ENCODE results near the gene GRID1. TPM values are rescaled to one million over a fixed set of nuclear protein-coding genes. Genes with fewer than 3 reads are reported as not detected.
"Not testable (repeated sequence)": the region's sequence is repeated elsewhere in the genome, so short reads cannot be mapped to it uniquely, and the experiment has no call there.

Gene GRID1
- total RNA-seq, 1 donor from 2014 or later = 0.20 TPM

DNA sequence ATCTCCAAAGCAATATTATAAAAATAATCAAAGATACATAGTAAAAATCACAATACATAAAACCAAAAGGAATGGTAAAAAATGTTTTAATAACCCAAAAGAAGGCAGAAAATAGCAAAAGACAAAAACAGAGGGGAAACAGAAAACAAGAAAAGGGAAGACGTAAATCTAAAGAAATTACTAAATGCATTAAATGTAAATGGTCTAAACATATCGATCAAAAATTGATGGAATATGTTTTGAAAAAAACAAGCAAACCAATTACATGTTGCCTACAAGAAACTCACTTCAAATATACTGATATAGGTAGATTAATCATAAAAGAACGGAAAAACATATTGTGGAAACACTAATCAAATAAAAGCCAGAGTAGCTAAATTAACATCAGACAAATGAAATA is 369.1 kb downstream of the GRID1 start:
- DNase-seq (ENCODE audit: low read depth) = no peak

DNA sequence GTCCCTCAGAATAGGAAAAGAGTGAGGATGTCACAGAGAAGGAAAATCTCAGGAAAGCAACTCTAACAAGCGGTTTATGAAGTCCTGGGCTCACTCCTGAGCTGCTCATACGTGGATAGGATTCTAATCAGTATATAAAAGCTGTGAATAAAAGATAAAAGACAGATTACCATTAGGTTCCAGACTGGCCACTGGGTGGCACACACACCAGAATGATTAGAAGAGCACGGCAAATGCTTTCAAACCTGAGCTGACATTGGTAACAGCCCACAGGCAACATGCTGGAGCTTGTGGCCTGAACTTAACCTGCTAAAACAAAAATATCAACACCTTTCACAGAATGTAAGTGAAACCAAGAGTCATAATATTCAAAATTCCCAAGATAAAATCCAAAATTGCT is 370.8 kb downstream of the GRID1 start:
- peak; percentile 21 for DNase-seq (ENCODE audit: low read depth)

DNA sequence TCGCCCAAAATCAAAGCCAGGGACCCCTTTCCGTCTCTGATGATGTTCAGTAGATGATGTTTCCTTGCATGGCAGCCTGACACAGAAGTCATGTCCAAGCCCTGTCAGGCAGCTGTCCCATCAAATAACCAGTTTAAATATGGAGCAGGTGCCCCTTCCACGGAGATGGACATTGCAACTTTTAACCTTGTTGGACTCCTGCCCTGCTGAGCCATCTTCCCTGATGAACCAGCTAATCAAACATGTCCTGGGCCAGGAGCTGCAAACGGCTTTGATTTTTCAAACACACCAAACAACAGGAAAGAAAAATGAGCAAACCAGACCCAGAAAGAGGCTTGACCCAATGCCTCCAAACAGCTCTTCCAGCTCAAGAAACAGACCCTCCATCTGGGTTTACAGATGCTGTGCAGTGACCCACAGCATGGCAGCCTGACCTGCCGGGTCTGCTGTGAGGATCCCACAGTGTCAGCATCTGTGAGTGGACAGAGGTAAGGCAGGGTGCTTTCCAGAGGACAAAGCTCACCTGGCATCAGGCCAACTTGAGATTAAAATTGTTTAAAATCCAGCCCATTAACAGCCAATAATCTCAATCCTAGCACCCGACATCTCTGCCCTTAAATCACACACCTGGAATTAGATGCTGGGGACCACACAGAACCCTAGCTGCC is 372.6 kb downstream of the GRID1 start:
- no peak for DNase-seq (ENCODE audit: low read depth)

DNA sequence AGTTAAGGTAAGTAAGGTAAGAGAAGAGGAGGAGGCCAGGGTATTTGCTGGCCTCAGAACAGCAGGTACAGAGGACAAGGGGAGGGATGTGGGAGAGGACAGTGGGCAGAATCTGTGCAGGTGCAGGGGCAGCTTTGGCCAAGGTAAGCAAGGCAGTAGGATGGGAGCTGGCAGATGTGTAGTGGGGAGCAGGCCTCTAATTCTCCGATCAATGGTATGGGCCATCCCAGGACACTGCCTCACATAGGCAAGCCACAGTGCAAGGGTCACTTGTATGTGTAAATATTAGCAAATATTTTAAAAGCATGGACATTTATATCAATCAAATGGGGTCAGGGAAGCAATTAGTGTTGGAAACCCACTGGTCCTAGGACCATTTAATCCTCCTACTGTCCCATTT is 373.5 kb downstream of the GRID1 start:
- DNase-seq (ENCODE audit: low read depth) = no peak

DNA sequence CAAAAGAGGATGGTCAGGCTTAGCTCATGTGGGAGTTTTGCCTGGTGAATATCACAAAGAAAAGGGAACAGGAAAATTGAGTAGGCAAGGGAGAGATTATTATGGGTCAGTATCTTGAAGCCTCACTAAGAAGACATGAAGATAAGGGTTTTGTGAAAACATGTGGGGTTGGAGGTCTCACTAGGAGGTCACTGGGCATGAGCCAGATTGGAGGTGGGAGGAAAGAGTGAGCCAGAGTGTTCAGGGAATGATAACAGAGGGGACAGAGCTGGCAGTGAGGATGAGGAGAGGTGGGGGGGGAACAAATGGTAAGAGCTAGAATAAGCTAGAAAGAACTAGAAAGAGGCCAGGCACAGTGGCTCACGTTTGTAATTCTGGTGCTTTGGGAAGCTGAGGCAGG is 374.3 kb downstream of the GRID1 start:
- DNase-seq (ENCODE audit: low read depth) = no peak

DNA sequence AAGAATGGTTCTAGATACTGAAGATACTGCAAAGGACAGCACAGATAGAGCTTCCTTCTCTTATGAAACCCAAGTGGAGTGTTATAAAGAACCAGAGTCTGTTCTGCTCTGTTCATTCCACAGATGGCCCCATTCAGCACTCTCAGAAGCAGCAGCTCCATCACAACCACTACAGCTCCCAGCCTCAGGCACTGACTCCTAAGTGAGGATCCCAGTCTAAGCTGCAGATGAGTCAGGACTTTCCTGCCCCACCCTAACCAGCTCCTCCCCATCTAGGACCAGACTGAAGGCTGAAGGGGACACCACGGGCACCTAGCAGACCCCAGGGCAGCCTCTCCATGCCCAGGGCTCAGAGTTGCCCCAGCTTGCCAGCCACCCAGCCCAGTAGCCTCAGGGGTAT is 379.8 kb downstream of the GRID1 start:
- no peak for DNase-seq (ENCODE audit: low read depth)

DNA sequence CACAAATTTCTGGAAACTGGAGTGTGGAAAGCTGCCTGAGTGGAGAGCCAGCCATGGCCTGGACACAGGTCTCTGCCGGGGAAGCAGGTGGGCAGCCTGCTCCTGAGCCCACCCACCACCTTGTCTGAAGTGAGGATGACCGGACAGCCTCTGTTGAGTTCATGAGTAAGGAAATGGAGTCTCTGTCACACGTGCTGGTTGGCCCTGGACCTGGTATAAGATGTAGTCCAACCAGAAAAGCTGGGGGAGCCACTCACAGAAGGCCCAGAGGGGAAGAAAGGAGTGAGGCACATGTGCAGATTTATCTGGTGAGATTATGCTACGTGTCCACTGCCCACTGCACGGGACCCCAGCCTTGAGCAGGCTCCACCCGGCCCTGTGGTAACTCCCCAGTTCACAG is 383.5 kb downstream of the GRID1 start:
- no peak for DNase-seq (ENCODE audit: low read depth)

DNA sequence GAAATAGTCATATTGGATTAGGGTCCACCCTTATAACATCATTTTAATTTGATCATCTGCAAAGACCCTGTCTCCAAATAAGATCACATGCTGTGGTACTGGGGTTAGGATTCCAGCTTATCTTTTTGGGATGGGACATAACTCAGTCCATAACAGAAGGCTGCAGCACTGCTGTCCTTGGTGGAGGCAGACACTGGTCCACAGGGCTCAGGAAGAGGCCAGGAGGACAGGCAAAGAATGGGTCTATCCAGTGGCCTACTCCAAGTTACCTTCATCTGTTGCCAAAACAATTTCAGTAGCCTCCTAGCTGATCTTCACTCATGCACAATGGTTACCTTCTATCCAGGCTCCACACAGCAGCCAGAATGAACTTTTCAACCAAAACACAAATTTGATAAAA is 387.0 kb downstream of the GRID1 start:
- DNase-seq (ENCODE audit: low read depth) = no peak

DNA sequence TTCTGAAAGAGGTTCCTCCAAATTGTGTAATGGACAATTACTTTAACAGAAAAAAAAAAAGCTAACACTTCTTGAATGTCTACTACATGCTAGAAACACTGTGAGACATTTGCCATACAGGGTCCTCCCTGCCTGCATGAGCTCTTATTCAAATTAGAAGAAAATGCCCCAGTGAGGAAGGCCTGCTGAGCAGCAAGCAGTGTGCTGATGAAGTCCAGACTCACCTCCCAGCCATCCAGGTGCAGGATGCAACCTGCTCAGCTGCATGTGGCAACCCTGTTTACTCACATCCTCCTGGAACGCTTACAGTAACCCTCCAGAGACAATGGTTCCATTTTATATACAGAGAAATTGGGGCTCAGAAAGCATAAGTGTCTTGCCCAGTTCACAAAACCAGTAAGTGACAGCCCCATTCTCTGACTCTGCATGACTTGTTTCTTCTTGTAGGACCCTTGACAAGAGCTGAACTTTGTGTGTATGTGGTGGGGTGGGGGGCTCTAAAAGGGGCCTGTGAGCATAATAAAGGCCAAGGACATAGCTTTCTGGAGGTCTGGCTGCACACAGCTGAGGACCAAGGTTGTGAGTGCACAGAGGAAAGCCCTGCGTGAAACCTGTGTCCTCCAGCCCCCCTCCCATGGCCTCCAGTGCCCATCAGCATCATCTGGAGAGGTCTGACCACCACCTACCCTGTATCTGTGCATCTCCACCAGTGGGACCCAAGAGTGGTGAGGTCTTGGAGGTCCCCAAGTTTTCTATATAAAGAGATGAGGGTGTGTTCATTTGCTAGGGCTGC is 387.8 kb downstream of the GRID1 start:
- DNase-seq (ENCODE audit: low read depth) = no peak

DNA sequence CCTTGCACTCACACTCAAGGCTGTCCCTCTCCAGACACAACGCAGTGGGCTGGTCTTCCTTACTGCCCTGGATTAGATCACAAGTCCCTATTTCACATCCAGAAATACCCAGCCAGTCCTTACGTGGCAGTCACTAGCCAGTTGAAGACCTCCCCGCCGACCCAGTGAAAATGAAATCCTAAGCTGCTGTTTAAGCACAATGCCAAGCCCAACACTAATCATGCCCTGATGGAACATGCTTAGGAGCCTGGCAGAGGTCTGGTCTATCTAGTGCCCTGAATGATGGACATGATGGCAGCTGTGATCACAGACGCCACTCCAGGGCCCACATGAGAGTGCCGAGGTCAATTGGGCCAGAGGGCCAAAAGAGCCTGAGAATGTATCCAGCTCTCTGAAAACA is 389.0 kb downstream of the GRID1 start:
- DNase-seq (ENCODE audit: low read depth) = no peak

DNA sequence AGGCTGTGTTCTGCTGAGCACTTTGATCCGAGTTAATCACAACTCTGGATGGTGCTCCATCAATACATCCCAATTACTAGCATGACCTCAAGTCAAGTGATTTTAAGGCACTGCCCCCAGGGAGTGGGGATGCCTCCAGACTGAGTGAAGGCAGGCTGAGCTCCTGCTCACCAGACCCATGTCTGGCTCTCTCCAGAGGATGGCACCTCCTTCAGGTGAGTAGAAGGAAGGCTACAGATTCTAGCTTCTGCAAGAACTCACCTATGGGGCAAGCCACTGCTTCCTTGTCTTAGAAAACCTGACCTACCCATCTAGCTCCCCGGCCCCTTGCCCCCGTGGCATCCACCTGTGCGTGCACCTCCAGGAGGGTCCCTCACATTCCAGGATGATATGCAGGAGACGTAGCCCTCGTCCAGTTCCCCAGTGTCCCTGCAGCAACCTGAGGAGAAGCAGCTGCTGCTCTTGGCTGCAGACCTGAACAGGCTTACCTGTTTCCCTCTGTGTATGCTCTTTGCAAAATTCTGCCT is 390.3 kb downstream of the GRID1 start:
- no peak for DNase-seq (ENCODE audit: low read depth)

DNA sequence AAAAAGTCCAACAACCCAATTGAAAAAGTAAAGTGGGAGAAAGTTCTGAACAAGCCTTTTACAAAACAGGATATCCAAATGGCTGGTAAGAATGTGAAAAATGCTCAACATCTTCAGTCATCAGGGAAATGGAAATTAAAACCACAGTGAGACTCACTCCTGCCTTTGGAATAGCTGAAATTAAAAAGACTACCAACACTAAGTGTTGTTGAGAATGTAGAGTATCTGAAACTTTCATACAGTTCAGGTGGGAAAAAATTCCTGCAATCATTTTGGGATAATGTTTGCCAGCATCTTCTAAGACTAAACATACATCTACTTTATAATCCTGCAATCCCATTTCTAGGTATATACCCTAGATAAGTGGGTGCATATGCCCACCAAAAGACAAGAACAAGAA is 395.1 kb downstream of the GRID1 start:
- DNase-seq (ENCODE audit: low read depth) = no peak

DNA sequence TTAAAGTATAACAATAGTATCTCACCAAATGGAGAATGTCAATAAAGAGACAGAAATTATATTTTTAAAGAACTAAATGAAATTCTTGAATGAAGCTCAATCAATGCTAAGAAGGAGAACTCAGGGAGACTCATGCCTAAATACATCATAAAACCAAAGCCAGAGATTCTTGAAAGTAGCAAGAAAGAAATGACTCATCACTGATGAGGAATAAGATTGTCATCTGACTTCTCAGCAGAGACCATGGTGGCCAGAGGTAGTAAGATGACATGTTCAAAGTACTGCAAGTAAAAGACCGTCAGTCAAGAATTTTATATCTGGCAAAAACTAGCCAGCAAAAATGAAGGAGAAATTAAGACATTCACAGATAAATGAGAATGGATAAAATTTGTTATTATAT is 399.0 kb downstream of the GRID1 start:
- no peak for DNase-seq (ENCODE audit: low read depth)

DNA sequence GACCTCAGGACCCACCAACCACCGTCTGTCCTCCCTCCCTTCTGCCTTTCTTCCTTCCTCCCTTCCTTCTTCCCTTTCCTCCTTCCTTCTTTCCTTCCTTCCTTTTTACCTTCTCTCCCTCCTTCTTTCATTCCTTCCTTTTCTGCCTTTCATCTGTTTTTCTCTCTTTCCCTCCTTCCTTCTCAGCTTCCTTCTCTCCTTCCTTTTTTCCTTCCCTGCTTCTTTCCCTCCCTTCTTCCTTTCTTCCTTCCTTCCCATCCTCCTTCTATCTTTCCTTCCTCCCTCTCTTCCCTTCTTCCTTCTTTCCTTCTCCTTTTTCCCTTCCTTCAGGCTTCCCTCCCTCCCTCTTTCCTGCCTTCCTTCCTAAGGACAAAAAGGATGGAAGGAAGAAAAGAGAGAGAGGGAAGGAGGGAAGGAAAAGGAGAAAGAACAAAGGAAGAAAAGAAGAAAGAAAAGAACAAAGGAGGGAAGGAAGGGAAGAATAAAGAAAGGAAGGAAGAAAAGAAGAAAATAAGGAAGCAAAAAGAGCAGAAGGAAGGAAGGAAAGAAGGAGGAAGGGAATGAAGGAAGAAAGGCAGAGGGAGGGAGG is 405.0 kb downstream of the GRID1 start:
- no peak for DNase-seq (ENCODE audit: low read depth)

DNA sequence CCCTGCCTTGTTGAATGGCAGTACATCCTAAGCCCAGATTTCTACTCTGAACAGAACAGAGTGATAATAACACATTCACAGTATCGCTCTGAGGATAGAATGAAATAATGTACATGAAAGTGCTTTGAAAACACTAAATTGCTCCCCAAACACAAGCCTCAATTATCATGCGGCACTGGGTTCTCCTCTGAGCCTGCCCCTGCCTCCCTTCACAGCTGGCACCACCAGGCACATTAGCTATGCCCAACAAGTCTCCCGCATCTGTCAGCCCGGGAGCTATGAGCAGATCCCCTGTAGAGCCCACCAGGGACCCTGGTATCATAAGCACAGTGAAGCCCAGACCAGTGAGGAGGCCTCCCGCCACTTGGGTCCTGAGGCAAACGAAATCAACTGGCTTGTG is 405.5 kb downstream of the GRID1 start:
- no peak for DNase-seq (ENCODE audit: low read depth)

DNA sequence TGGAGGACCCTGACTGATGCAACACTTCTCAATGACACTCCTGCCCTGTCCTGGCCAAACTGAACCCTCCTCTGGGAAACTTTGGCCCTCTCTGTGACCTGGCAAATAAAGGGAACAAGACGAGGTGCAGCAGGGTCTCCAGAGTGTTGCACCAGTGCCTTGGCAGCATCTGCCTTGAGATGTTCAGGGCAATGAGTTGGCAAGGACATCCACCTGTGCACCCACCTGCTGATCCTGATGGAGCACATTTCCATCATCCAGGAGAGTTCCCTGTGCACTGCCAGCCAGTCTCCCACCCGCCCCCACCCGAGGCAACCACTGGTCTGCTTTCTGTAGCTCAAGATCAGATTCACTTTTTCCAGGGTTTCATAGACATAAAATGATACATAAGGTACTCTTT is 407.4 kb downstream of the GRID1 start:
- no peak for DNase-seq (ENCODE audit: low read depth)

DNA sequence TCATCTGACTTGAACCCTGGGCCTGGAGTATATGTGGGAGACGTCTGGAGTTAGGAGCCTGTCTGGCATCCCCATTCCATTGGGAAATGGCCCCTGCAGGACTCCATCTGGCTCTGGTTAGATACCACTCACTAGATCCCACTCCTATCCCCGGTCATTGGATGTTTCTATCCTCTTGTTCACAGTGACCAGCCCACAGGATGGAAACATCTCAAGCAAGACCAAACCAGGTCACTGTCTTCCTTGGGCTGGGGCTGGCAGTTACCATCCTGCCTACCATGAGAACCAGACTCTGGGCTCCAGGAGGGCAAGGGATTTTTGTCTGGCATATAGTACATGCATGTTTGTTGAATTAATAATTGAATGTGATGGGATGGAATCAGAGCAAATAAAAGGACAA is 415.7 kb downstream of the GRID1 start:
- no peak for DNase-seq (ENCODE audit: low read depth)

DNA sequence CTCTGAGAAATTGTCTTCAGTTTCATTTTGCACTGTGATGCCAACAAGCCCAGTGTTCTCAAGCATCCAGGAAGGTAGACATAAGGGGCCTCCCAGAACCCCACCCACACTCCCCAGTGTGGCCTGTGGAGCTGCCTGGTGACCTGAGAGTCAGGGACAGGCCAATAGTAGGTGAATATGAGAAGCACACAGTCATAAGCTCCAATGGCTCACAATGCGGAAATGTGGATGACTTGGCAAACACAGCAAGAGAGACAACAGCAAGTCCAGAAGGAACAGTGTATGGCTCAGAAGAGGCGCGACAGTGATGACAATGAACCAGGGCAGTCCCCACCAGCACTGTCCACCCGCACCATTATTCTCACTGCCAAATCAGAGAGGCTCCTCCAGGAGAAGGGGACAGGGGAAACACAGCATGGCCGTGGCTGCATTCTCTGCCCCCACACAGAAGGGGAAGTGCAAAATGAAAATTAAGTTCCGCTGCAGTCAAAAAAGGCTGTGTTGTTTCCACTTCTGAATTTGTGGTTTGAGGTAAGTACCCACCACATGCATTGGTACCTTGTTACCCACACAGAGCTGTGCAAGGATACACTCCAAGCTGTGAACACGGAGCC is 419.8 kb downstream of the GRID1 start:
- no peak for DNase-seq (ENCODE audit: low read depth)

DNA sequence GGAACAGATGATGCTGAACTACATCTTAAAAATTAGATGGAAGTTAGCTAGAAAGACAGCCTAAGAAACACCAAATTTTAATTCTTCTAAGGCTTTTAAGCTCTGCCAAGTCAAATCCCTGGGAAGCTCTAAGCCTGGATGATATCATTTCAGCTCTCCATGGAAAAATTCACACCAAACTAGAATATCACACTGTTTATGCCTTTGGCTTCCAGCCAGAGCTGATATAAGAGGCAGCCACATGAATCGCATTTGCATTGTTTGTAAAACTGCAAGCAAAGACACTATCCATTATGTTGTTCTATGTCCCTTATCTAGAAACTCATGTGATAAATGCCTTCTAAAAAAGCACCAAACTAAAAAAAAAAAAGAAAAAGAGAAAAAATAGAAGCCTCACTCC is 430.4 kb downstream of the GRID1 start:
- DNase-seq (ENCODE audit: low read depth) = no peak

DNA sequence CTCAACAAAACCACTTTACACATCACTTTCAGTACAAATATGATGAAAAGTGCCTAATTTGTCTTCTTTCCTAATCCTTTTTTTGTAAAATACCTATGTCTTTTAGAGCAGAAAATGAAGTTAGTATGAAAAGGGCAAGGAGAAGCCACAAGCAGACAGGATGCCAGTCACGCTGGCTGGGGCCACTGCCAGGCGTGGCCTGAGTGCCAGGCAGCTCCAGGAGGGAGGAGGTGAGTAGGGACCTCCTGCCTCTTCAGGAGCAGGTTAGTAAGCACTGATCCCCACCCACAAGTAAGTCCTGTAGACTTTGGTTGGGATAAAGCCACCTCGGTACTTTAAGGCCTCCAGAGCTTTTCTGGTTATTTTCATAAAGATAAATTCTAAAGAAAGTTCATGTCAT is 432.0 kb downstream of the GRID1 start:
- DNase-seq (ENCODE audit: low read depth) = no peak

DNA sequence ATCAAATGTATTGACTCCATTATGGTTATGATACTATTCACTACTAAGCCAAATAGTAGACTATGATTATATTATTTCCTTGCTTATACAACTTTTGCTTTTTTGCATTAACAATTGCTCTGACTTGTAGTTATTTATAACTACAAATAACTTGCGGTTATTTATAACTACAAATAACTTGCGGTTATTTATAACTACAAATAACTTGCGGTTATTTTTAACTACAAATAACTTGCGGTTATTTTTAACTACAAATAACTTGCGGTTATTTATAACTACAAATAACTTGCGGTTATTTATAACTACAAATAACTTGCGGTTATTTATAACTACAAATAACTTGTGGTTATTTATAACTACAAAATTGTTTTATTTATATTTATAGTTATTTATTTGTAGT is 436.6 kb downstream of the GRID1 start:
- not testable (repeated sequence) for DNase-seq (ENCODE audit: low read depth)

DNA sequence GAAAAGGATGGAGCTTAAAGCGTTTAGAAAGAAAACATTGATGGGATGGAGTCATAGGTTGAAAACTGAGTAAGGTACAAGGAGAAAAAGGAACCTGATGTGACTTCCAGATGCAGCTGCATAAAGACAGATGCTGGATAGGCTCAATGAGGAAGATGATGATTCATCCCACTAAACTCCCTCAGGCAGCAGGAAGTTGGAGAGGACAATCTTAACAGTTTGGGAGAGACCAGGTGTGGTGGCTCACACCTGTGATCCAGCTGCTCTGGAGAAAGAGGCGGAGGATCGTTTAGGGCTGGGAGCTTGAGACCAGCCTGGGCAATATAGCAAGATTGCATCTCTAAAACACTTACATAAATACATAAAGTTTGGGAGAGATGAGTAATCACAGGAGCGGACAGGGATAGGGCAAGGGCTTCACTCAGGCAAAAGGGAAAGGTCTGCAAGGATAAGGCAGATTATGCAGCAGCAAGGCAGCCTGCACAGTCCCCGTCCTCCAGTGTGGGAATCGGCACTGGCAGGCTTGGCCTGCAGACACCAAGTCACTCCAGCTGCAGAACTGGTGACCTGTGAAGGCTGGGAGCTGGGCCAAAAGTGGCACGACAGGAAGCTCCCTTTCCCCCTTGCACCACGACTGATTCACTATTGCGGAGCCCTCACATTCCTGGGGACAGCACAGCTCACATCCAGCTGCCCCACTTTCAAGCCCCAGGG is 438.5 kb downstream of the GRID1 start:
- no peak for DNase-seq (ENCODE audit: low read depth)
